NCI-H128 (cell line): ENCODE data around the gene HABP2.
A peak's percentile ranks its signal among the peaks of the same experiment; 100 is the strongest.

Experiments
- DNase-seq: peaks from one replicate; lab custom pipeline; 2025; ENCODE audit not compliant: unreplicated experiment; lab: John Stamatoyannopoulos, UW

The HABP2 gene

DNA sequence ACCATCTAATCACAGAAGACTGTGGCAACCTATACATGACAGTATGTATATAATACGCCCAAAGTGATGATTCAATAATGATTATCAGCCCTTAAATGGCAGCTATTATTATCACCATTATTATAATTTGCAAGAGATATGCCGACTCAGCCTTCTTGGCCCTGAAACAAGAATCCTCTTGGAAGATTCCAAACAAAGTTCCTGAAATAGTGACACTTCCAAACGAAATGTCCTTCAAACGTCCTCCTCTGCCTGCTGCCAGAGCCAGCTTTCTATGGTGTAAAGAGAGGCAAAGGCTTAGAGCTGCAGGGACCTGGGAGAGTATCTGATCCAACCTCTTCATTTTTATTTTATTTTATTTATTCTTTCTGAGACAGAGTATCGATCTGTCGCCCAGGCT lies 75.0 kb downstream of the HABP2 start:
- no peak for DNase-seq

DNA sequence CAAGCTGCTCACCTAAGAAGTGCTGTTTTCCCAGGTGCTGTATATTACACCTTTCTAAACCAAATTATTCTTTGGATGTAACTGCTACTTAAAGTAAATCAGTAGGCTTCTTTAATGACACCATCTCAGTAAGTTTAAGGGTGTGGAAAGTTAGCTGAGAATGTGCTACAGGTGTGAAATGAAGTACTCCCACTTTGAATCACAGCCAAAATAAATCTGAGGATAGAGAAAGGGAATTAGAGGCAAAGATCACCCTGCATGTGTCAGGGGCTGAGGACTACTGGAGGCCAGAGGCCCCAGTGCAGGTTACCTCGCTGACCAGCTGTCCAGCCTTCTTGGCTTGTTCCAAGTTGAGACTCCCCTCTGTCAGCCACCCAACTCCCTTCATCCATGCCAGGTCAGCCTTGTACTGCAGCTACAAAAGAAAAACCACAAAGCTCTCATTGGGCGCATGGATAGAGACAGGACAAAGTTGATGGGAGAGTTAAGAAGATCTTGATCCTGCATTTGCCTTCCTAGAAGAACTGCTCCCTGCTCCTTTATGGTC lies 75.8 kb downstream of the HABP2 start:
- no peak for DNase-seq

DNA sequence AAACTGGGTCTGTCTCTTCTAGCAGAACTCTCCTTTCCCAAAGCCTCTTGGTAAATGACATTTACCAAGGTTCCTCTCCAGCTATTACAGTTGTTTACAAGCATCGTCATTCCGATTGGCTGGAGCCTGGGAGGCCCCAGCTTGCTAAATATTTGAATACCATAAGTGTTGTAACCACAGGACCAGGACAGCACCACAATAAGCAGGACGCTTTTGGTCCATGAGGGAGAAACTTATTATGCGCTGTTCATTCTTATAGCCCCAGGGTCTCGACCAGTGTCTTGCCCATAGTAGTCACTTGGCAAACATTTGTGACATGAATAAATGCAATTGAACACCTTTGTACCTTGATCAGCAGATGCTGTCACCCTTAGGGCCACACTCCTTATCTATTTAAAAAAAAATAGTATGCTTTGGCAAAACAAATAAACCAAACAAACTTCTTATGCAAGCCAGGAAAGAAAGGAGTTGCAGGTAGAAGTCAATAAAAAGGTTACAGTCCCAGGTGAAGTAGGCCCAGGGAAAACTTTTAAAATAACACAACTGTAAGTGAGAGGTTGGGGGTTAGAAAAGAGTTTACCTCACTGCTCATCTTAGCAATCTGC lies 78.2 kb downstream of the HABP2 start:
- DNase-seq, result no peak

DNA sequence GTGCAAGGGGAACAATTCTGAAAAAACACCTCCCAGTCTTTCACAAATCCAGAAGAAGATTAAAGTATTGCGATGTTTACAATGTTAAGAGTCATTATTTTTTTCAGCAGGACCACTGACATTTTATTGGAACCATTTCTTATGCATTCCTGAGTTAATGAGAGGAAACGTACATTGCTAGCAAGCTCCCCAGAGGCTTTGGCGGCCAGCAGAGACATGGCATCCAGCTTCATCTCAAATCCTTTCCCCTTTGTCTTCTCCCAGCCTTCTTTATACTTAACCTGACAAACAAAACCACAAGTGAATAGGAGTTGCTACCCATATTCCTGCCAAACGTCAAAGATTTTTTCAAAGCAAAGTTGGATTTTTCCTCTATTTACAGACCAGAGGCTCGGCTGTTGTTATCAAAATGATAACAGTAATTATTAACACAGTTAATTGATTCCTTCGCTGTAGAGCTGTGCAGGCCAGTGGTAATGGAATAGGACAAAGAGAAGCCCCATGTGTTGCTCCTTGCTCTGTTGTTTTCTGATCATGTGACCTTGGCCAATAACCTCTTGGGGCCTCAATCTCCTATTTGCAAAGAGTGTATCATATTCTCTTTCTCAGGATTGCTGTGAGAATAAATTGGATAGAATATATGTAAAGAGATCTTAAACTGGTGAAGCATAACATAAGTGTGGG lies 79.0 kb downstream of the HABP2 start:
- DNase-seq, result peak; percentile 7
